Upper lobe of left lung (tissue), 6 donors: ENCODE results near the gene PRPF40B. TPM values are rescaled to one million over a fixed set of nuclear protein-coding genes. Genes with fewer than 3 reads are reported as not detected.
A peak's percentile ranks its signal among the peaks of the same experiment; 100 is the strongest.

Source experiments
- ATAC-seq, 2 donors: fragments of 200-7000 bp; cut with Tn5 transposase; one replicate each; pipeline ENCODE4 v1.9.1; 2022; ENCODE audit warnings: mild to moderate bottlenecking in 2 of 2, moderate library complexity in 2 of 2; ENCODE audit not compliant: low FRiP score in 2 of 2
- DNase-seq, 2 donors: peaks; one replicate each; pipeline ENCODE4 v3.0.0-alpha.2; 2019 to 2020
- H3K27ac ChIP-seq, 4 donors: fragments of 200-600 bp; sonication (generic); one replicate each; pipeline ENCODE4 v1.5.1; 2016 to 2019
- H3K27me3 ChIP-seq, 4 donors: fragments of 200-600 bp; sonication (generic); one replicate each; pipeline ENCODE4 v1.5.1; 2017 to 2019
- H3K36me3 ChIP-seq, 4 donors: fragments of 200-600 bp; sonication (generic); one replicate each; pipeline ENCODE4 v1.5.1; 2016 to 2019
- H3K4me1 ChIP-seq, 4 donors: fragments of 200-600 bp; sonication (generic); one replicate each; pipeline ENCODE4 v1.5.1; 2018 to 2019
- H3K4me3 ChIP-seq, 4 donors: fragments of 200-600 bp; sonication (generic); one replicate each; pipeline ENCODE4 v1.5.1; 2017 to 2019; ENCODE audit warnings: mild to moderate bottlenecking in 2 of 4, moderate library complexity in 1 of 4
- H3K9me3 ChIP-seq, 4 donors: fragments of 200-600 bp; sonication (generic); one replicate each; pipeline ENCODE4 v1.5.1; 2018 to 2019
- EP300 ChIP-seq, 4 donors: sonication (generic); formaldehyde crosslinking; IDR thresholded peaks; one replicate each; pipeline ENCODE4 v1.5.1; 2017; ENCODE audit warnings: antibody characterized with exemption in 4 of 4, control low read depth in 2 of 4
- POLR2A ChIP-seq, 4 donors: fragments of 450-650 bp; IDR thresholded peaks; one replicate each; pipeline ENCODE4 v1.5.1; 2016 to 2017; ENCODE audit warnings: antibody characterized with exemption in 4 of 4, mild to moderate bottlenecking in 2 of 4
- POLR2AphosphoS5 ChIP-seq, 2 donors: sonication (generic); formaldehyde crosslinking; IDR thresholded peaks; one replicate each; pipeline ENCODE4 v1.5.1; 2017; ENCODE audit warnings: antibody characterized with exemption in 2 of 2
- WGBS, 2 donors: methylation state at CpG; one replicate each; pipeline ENCODE4 v1.1.5; 2017 to 2018; 5-methylcytosine and 5-hydroxymethylcytosine counted together
- total RNA-seq, 6 donors: library from RNA; depleted of rRNA in 4 of 6; stranded (reverse); fragments of >200 nt in 4 of 6; gene quantifications; one replicate each; pipeline versions ENCODE4 v1.1.0 to v1.2.1, GENCODE V29; 2016 to 2021
- TF ChIP-seq, protein P1 (sequence below), 6 experiments: fragments of 450-650 bp in 4 of 6; fragments of 200-600 bp in 2 of 6; sonication (generic) in 2 of 6; IDR thresholded peaks; one replicate each; pipeline ENCODE4 v1.5.1; 2016 to 2019; ENCODE audit warnings: antibody characterized with exemption in 6 of 6
- donor health status: DM: no; HTN: no; CAD: no; lungs with moderate emphysema.
- donor health status: DM: no; HTN: yes; CAD: no; lungs with severe emphysema.

The PRPF40B gene
- total RNA-seq, 6 donors from 2014 or later = 10.8 to 63.9 (median 16.9) TPM

DNA sequence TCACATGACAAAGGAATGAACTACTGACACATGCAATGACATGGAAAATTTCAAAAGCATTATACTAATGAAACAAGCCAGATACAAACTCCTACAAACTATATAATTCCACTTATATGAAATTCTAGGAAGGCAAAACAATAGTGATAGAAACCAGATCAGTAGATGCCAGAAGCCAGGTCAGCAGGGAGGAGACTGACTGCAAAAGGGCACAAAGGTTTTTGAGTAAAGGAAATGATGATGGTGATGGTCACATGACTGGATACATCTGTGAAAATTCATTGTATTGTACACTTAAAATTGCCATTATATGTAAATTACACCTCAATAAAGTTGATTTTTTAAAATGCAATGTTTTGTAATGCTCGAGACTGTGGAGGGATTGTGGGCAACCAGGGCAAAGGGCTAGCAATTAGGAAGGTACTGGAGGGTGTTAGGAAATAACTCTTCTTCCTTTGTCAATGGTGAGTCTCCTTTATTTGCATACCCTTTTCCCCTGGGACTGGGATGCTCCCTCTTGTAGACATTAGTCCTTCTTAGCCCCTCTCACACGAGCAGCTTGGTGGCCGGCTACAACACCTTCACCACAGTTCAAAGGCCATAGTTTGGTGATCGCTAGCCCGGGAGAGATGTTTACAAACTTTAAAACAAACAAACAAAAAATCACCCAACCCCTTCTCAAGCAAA is 6.7 kb upstream of the PRPF40B start:
- WGBS, 2 donors = 57 to 59% methylated on average over 5 of the region's 5 CpGs
- no peak for ATAC-seq
- TF ChIP-seq EP300 (IDR thresholded peaks at IDR 0.05) (no peak), POLR2A (IDR thresholded peaks at IDR 0.05) (no peak), POLR2AphosphoS5 (IDR thresholded peaks at IDR 0.05) (no peak)
- TF ChIP-seq, protein P1, sequence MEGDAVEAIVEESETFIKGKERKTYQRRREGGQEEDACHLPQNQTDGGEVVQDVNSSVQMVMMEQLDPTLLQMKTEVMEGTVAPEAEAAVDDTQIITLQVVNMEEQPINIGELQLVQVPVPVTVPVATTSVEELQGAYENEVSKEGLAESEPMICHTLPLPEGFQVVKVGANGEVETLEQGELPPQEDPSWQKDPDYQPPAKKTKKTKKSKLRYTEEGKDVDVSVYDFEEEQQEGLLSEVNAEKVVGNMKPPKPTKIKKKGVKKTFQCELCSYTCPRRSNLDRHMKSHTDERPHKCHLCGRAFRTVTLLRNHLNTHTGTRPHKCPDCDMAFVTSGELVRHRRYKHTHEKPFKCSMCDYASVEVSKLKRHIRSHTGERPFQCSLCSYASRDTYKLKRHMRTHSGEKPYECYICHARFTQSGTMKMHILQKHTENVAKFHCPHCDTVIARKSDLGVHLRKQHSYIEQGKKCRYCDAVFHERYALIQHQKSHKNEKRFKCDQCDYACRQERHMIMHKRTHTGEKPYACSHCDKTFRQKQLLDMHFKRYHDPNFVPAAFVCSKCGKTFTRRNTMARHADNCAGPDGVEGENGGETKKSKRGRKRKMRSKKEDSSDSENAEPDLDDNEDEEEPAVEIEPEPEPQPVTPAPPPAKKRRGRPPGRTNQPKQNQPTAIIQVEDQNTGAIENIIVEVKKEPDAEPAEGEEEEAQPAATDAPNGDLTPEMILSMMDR (IDR thresholded peaks at IDR 0.05) = no peak

DNA sequence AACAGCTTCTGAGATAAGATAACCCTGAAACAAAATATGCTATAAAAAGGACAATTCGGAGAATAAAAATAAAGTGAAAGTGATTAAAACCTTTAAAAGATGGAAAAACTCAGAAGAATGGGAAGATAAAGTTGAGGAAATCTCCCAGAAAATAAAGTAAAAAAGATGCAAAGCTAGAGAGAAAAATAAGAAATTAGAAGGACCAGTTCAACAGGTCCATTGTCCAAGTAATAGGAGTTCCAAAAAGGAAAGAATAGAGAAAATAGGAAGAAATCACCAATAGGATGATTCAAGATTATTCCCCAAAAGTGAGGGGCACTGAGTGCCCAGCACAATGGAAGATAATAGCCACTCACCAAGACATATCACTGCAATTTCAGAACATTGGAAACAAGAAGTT is 4.8 kb upstream of the PRPF40B start:
- no peaks in the 10 kb centered on the region for H3K27me3 ChIP-seq
- no peak overlapping the region for H3K4me3 ChIP-seq
- peaks cover 10 to 17% (median 14%) of the 10 kb centered on the region in 4 donors for H3K4me1 ChIP-seq
- no peaks in the 10 kb centered on the region for H3K9me3 ChIP-seq
- ATAC-seq (no peak), DNase-seq (no peak)
- no peaks in the 10 kb centered on the region for H3K36me3 ChIP-seq
- 68 to 79% methylated on average over 1 of the region's 1 CpG for WGBS, 2 donors
- H3K27ac ChIP-seq = no peak overlapping the region
- no peak for TF ChIP-seq POLR2A (IDR thresholded peaks at IDR 0.05)

More for the DNA sequence above, 6.7 kb upstream of the PRPF40B start:
- H3K4me1 ChIP-seq = peaks cover 2 to 3% (median 2%) of the 10 kb centered on the region in 4 donors
- no peaks in the 10 kb centered on the region for H3K27me3 ChIP-seq
- H3K36me3 ChIP-seq = no peaks in the 10 kb centered on the region
- DNase-seq = no peak
- H3K4me3 ChIP-seq = no peak overlapping the region
- H3K9me3 ChIP-seq = no peaks in the 10 kb centered on the region
- H3K27ac ChIP-seq = no peak overlapping the region

- Histone ChIP-seq H3K4me3 (no peak overlapping the region), H3K4me1 (peaks cover 10 to 24% (median 14%) of the 10 kb centered on the region in 4 donors), H3K9me3 (no peaks in the 10 kb centered on the region), H3K27ac (no peak overlapping the region), H3K36me3 (no peaks in the 10 kb centered on the region), H3K27me3 (no peaks in the 10 kb centered on the region)
- ATAC-seq = no peak
- DNase-seq = no peak
- TF ChIP-seq, protein P1 (IDR thresholded peaks at IDR 0.05) = no peak
- no peak for TF ChIP-seq EP300 (IDR thresholded peaks at IDR 0.05)
- TF ChIP-seq POLR2A (IDR thresholded peaks at IDR 0.05) = no peak
- TF ChIP-seq POLR2AphosphoS5 (IDR thresholded peaks at IDR 0.05) = no peak
- 80 to 82% methylated on average over 3 of the region's 3 CpGs for WGBS, 2 donors
Measured at GRCh38 chr12:49619286-49619685, 4.1 kb upstream of the PRPF40B start.

GRCh38 chr12:49621651-49622500 is 1.5 kb upstream of the PRPF40B start:
- no peaks in the 10 kb centered on the region for H3K36me3 ChIP-seq
- TF ChIP-seq POLR2AphosphoS5 (IDR thresholded peaks at IDR 0.05) = no peak
- TF ChIP-seq, protein P1 (IDR thresholded peaks at IDR 0.05) = no peak
- no peaks in the 10 kb centered on the region for H3K27me3 ChIP-seq
- peak overlapping the region; percentile 26 to 71 (median 66) for H3K4me3 ChIP-seq
- peaks cover 10 to 25% (median 14%) of the 10 kb centered on the region in 4 donors for H3K4me1 ChIP-seq
- H3K27ac ChIP-seq = peak overlapping the region; percentile 76 to 88 (median 83)
- WGBS, 2 donors = 5 to 8% methylated on average over 18 to 33 of the region's 33 CpGs
- DNase-seq (peak in 1 of 2 donors; percentile 79), ATAC-seq (peak in 1 of 2 donors; percentile 1)
- H3K9me3 ChIP-seq = no peaks in the 10 kb centered on the region

DNA sequence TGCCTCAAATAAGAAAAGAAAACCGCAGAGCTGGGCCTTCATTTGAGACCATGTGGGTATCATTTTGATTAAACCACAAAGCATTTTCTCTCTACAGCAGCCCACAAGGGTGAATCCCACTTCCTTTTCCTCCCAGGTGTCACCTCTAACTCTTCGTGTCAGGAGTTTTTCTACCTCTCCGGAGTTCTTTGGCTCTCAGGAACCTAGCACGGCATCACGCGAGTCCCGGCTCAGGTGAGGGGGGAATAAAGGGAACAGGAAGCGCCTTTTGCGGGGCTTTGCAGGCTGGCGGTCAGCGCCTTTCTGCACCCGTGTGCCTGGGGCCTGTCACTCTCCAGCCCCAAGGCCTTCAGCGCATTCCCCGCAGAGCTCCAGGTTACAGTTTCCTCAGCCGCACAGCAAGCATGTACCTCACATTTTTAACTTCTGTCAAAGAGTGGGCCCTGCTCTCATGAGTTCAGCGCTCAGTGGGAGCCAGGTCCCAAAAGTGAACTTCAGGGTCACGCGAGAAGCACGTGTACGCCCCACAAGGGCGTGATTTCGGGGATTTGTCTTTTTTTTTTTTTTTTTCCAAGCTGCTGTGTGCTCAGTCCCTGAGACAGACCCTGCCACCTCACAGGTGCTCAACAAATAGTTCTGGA is 740 bp upstream of the PRPF40B start:
- H3K27ac ChIP-seq = peak overlapping the region; percentile 76 to 88 (median 83)
- TF ChIP-seq POLR2AphosphoS5 (IDR thresholded peaks at IDR 0.05) (no peak), EP300 (IDR thresholded peaks at IDR 0.05) (no peak), POLR2A (IDR thresholded peaks at IDR 0.05) (no peak)
- TF ChIP-seq, protein P1 (IDR thresholded peaks at IDR 0.05) = no peak
- no peaks in the 10 kb centered on the region for H3K36me3 ChIP-seq
- no peaks in the 10 kb centered on the region for H3K9me3 ChIP-seq
- ATAC-seq (peak; percentile 46 to 55), DNase-seq (peak in 1 of 2 donors; percentile 57)
- H3K4me1 ChIP-seq = peaks cover 10 to 25% (median 14%) of the 10 kb centered on the region in 4 donors
- peak overlapping the region; percentile 26 to 71 (median 66) for H3K4me3 ChIP-seq
- WGBS, 2 donors = 0 to 1% methylated on average over 17 to 22 of the region's 22 CpGs
- no peaks in the 10 kb centered on the region for H3K27me3 ChIP-seq
